GM19240 (cell line): ENCODE results near the gene MAPRE2.

Experiments used
- DNase-seq: peaks from one replicate; pipeline ENCODE4 v3.0.0; 2011; ENCODE audit warnings: low spot score; ENCODE audit not compliant: insufficient read length

MAPRE2 gene

DNA sequence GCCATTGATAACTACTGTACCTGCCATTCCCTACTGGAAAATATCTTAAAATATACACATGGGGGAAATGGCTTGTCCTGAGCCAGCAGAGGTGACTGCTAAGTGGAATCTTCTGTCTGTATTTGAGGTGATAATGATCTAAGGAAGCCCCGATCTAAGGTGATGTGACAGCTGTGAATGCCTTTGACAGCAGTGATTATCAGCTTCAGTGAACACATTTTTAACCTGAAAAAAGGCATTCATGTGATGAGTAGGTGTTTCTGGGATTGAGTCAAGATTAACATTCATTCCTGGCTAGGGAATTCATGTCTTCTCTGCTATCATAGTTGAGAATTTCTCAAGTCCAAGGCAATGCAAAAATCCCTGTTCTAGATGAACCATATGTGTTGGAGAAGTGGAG is 9.1 kb upstream of the MAPRE2 start:
- no peak for DNase-seq

DNA sequence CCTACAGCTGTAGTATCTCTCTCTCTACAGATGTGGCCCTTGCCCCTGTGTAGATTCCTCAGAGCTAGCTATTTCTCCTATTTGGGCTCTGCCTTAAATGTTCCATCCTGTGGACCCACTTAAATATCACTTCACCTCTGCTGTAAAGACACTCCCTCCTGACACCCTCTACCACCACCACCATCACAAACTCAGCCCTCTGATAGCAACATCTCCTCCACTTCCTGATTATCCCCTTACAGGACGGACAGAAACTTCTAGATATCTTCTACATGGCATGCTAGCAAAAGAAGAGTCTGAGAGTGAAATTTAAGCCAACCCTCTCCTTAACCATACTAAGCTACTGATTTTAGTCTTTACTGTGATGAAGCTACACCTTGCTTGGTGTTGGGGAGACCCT is 3.2 kb upstream of the MAPRE2 start:
- no peak for DNase-seq

DNA sequence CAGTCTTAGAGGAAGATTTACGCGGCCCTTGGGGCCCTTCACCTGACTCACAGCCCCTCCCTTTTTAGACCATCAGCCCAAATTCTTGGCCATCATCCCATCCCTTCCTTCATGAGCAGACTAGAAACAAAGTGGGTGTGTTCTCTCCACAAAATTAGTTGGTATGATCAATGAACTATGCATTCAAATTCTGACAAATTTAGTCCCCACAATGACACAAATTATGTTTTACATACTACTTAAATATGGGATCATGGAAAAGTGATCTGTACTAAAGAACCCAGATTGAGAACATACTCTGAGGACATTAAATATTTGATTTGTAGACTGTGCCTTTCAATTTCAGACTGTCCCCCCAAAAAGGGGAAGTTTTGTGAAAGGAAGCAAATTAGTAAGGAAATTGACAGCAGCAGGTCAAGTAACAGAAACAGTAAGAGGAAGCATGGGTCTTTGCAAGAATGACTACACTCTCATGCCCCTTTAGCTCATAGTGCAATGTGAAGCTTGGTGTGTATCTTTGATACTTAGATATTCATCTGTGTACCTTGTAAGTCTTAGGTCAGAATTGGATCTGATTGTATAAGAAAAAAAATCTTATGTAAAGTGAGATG is 2.2 kb upstream of the MAPRE2 start:
- no peak for DNase-seq

DNA sequence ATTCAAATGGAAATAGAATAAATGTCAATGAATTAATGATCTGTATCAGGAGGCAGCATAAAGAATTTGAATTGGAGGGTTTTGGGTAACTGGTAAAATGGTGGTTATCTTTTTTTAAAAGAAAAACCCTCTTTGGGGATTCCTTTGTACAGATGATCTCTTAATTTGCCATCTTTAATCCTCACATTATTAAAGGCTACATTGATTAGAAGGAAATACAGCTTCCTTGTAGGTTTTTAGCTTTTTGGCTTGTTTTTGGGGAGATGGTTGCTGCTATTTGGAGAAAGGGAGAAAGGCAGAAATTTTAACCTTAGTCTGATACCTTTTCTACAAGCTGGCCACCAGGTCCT is 600 bp upstream of the MAPRE2 start:
- no peak for DNase-seq

DNA sequence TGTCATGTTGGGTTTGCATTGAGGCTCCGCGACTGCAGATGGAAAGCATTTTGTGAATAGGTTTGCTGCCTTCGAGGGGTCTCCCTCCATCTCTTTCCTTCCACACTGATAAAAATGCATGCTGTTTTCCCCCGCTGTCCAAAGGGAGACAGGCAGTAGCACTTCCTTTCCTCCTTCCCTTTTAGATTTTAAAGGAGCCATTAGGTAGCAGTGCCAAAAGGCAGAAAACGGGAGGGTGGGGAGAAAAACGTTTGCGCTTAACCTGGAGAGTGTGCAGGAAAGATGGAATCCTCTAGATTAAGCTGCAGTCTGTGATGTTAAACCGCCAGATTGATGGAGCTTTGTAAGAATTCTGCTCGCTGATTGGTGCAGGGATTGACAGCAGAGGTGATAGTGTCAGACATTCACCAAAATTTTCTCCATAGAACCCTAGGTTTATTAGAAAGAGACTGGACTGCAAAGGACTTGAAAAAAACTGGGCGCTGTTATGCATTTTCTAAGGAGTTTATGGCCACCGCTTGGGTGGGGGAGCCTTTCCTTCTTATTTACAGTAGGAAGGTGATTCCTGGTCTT is 688 bp downstream of the MAPRE2 start:
- no peak for DNase-seq

DNA sequence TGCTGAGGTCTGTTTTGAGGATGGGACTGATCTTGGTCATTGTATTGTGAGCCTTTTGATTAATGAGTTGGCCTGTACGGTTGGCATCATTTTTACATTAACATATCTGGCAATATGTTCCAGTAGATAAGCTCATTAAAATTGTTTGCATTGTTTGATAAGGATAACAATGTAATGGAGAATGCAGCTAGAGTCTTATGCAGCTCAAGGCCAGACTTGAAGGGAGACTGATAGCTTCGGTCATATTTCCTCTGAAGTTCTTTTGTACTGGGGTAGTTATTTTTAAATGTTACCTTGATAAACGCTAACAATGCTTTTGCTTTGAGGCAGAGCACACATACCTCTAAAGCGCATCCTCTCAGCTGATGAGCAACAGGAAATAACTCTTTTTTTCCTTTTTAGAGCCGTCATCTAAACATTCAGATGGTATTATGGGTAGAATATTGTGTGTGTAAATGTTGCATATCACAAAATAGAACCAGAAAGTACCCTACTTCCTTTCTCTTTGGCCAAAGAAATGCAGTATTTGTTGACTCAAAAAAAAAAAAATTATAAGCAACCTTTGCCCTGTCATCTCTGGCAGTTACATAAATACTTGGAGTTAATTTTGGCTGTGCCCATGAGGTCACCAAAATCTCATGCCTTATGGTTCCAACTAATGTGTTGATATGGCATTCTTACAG is 1.3 kb downstream of the MAPRE2 start:
- no peak for DNase-seq

DNA sequence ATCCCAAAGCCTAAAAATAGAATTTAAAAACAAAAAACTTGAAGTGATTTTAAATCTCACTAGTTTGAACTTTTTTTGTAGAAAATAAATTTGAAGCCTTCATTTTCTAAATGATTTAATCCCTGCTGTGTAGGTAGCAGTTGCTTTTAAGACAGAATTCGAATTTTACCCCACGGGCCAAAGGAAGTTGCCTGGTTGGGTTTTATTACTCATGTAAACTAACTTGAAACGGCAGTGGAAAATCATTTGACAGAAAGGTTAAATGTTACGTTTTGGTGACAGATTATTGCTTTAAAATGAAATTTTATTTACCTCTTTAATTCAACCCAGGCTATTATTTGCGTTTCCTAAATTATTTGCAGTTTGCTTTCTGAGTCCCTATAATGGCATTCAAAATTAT is 2.0 kb downstream of the MAPRE2 start:
- DNase-seq: no peak

DNA sequence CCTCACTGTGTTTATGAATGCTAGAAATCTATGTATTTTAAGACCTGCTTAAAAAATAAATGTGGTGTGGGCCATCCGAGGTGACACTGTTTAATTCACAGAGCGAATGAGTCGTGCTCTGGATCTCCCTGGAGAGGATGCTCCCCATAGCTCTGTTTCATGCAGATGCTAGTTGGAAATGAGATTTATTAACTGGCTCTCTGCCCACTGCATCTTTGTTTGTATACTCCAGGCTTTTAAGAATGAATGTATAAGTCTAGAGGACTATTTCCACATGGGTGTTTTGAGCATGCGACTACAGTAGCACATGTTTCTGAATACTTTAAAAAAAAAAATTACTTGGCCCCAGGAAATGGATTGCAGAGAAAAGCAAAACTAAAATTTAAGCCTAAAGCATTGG is 3.9 kb downstream of the MAPRE2 start:
- no peak for DNase-seq

DNA sequence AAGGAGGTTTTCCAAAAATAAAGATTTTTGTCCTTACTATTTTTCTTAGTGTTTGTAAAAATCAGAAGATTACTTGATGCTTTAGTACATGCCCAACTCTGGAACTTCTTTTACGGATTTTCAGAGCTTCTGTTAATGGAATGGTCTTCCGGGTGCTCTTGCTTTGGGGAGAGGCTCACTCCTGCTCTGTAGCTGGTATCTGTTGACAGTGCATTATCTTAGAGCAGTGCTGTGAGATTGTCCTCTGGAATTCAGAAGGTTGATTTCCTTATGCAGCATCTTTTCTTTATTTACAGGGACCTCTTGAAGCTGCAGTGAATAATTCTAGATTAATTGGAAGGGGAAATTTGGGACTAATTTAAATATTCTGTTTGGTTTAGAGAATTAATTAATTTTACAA is 4.6 kb downstream of the MAPRE2 start:
- no peak for DNase-seq

DNA sequence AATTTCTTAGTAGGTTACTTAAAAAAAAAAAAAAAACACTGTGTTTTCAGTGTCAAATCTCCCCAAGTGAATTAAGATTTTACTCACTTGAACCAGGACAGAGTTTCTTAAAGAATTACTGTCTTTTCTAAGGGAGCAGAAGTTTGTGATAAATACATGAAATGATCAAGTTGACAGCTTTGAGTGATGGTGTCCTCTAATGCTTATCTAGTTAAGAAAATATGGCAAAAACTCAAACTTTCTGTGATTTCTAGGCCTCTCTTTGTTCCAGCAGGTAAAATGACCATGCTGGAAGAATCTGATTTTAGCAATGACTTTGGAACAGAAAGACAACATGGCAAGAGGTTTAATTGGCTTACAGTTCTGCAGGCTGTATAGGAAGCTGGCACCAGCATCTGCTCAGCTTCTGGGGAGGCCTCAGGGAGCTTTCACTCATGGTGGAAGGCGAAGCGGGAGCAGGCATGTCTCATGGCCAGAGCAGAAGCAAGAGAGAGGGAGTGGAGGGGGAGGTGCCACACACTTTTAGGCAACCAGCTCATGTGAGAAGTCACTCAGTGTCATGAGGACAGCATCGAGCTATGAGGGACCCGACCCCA is 6.6 kb downstream of the MAPRE2 start:
- no peak for DNase-seq

DNA sequence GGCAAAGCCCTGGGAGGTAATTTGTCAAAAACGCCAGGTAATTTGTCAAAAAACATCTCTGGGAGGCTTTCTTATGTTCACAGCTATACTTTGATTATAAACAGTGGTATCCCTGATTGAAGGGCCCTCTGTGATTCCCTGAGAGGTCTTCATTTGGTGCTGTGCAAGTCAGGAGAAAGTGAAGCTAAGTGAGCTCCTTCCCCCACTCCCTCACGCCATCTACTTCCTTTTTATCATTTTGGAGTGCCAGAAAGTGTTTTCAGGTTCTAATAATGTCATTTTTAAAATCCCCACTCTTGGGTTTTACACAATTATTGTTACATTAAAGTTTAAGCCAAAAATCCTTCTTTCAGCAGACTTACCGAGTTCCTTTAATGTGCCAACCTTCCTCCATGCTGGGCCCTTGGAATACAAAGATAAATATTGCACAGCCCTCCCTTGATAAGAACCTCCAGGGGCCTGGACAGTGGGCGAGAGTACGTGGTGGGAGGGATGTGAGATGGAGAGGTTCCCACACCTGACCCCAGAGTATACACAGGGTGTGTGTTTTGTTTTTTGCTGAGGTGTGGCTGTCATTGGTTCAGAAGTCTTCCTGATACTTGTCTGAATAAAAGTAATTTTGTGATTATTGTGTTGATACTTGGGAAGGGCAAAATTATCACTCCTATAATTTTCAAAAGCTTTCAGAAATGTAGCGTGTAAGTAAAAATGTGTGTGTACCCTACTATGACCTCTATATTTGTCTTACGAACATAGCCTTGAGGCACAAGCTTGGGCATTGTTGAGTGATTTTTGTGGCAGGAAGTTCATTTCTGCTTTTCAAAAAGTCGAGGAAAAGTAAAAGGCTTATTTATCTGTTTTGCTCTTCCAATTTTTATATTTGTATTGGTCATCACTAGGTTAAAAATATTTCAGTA is 8.2 kb downstream of the MAPRE2 start:
- no peak for DNase-seq

DNA sequence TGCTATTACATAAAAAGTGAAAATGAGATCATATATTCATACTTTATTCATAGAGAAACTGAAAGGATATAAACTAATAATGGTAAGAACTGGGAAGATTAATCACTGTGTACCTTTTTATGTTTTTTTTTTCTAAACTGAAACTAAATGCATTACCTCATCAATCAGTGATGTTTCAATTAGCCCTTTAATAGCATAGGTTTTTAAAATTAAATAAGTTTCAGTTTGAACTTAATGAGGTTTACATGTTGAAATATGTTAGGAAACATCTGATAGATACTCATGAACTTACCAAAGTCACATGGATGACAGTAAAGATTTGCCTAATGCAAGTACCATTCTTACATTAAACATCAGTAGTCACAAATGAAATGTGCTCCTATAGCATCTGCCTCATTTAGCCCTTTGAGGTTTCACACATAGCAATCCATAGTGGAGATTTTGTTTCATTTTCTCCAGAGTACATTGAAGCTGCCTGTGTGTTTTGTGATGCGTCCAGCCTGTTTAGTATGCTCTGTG is 8.9 kb downstream of the MAPRE2 start:
- DNase-seq: no peak

DNA sequence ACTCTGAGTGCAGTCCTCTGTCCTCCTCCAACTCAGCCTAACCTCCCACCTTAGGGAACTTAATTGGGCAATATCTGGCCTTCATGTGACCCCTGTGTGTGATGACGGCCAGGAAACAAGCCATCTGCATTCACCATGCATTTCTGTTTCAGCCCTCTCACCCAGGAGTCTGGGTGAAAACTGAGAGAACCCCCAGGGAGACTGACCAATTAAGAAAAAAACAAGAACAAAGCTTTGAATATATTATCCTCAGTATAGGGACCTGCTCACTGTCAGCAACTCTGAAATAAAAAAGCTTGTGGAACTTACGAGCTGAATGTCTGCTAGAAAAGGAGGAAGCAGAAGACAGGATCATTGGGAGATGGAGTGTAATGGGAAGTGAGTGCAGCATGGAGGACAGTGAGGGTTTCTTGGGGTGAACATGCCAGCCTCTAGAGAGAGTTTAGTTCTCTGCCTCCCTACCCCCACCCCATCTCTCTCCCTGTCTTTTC is 9.5 kb downstream of the MAPRE2 start:
- no peak for DNase-seq

DNA sequence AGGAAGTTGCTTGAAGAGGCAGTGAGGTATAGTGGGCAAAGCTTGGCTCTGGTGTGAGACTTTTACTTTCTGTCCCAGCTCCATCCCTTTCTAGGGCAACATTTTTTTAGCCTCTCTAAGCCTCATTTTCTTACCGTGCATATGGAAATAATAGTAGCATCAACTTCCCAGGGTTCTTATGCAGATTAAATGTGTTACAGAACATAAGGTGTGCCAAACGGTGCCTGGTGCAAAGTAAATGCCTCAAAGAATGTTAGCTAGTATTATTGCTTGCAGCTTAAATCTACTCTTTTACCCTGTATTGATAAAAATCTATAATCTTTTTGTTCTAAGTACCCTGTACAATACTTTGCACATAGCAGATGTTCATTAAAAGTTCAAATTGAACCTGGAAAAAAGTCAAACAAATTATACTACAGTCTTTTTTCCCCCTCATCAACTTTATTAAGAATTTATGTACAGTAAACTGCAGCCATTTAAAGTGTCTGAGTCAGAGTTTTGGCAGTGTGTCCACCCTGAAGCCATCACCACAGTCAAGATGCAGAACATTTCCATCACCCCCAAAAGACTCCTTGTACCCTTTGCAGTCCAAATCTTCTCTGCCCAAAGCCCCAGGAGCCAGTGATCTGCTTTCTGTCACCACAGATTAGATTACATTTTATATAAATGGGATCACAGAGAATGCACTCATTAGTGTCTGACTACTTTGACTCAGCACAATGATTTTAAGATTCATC is 10.6 kb downstream of the MAPRE2 start:
- no peak for DNase-seq

DNA sequence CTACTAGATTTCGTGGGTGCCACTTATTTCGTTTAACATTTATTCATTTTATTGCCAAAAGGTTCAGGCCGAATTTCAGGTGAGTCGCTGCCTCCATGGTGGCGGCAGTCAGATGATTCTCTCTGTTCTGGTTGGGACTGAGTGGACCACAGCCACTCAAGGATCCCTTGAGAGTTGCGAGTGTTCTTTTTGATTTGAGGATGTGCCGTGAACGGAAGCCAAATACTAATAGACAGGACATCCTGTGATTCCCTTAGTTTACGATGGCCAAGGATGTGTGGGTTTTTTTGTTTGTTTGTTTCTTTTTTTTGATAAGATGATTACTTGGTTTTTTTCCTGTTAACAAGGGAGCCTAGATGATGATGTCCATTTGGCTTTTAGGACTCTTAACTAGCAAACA is 13.2 kb downstream of the MAPRE2 start:
- no peak for DNase-seq

DNA sequence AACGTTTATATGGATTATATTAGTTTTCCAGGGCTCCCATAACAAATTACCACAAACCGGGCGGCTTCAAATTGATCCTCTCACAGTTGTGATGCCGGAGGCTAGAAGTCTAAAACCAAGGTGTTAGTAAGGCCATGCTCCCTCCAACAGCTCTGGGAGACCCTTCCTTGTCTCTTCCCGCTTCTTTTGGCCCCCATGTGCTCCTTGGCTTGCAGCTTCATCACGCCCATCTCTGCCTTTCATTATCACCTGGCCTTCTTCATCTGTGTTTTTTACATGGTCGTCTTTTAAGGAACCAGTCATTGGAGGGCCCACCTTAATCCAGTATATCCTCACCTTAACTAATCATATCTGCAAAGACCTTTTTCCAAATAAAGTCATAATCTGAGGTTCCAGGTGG is 13.9 kb downstream of the MAPRE2 start:
- DNase-seq: no peak

DNA sequence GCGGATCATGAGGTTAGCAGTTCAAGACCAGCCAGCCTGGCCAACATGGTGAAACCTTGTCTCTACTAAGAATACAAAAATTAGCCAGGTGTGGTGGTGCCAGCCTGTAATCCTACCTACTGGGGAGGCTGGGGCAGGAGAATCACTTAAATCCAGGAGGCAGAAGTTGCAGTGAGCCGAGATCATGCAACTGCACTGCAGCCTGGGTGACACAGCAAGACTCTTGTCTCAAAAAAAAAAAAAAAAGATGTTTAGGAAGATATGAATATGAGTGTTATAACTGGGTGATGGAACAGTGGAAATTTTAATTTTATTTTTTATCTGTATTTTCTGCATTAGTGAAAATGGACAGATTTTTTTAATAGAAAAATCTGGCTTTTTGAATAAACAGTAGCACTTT is 14.5 kb downstream of the MAPRE2 start:
- DNase-seq: no peak

DNA sequence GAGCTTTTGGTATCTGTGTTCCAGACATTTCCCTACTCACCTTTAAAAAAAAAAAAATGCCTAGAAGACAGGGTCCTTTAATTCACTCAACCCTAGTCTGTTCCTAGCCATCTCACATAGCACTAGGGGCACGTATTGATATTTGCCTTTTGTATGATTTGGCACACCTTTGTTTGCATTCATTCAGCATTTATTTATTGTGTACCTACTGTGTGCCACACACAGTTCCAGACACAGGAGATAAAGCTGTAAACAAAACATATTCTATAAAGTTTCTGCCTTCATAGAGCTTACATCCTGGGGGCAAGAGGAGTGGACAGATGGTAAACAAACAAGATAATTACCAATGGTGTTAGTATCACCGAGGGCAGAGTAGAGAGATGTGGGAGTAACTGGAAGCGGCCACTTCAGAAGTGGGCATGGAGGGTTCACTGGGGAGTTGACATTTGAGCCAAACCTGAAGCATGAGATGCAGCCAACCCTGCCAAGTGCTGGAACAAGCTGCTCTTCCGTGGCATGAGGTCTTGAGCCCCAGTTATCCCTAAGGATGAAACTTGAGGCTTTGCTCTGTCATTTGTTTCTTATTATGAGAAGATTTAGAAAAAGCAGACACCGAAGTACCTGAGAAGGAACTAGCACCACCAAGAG is 18.2 kb downstream of the MAPRE2 start:
- no peak for DNase-seq

DNA sequence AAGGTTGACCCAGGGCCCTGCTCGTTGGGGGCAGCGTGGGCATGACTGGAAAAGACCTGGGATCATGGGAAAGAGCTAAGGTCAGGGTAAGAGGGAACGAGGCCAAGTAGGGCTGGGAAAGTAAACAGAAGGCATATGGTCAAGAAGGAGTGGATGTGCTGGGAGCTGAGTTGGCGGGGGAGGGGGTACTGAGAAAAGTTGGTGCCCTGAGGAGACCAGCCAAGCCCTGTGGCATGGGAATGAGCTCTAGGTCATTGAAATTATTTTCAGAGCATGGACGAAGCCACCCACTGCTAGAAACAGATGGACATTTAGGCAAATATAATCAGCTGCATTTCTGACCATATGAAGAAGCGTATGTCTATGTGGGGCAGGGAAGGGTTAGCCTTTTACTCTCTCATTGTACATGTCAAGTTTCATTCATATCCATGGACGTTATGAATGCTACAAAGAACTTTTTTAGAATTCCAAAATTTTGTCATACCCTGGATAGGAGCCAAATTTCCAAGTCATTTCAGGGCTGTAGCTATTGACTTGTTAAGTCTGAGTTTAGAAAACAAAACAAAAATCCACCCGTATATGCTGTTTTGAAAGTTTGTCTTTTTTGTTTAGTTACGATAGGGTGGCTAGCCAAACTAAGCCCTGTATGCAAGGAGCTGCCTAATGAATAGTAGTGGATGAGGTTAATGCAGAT is 19.1 kb downstream of the MAPRE2 start:
- no peak for DNase-seq

DNA sequence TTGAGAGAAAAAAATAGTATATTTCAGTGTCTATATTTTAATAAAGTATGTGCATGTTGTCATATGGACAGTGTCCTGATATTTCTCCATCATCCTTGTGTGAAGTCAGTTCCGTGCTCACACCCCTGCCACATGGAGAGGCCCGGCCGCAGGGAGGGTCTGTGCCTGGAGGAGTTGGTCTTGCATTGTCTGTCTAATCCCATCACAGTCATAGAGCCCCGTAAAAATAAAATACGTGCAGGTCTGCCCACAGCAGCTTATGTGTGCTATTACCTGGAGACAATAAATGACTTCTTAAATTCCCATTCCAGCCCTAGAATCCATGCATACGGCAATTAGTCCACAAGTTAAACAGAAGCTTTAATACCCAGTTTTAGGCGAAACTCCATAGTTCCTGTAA is 20.1 kb downstream of the MAPRE2 start:
- no peak for DNase-seq
